Natural killer cell (primary cell): ENCODE data around the gene CIB1. TPM values are rescaled to one million over a fixed set of nuclear protein-coding genes. Genes with fewer than 3 reads are reported as not detected.

Source experiments
- ATAC-seq, 3 donors: fragments of 150-1000 bp in 2 of 3; fragments of 200-7000 bp in 1 of 3; cut with Tn5 transposase; 1 replicate in 1 of 3; 2 replicates in 2 of 3; pipeline ENCODE4 v1.10.0; 2021; ENCODE audit warnings: mild to moderate bottlenecking in 2 of 3, moderate library complexity in 2 of 3
- DNase-seq, 2 donors: peaks; one replicate each; pipeline versions ENCODE4 v3.0.0 to v3.0.0-alpha.2; 2013 to 2021; ENCODE audit warnings: mixed read lengths in 1 of 2
- H3K27ac ChIP-seq: one replicate; pipeline ENCODE4 v1.5.1; 2013; ENCODE audit warnings: mild to moderate bottlenecking, low read length
- H3K27me3 ChIP-seq: one replicate; pipeline ENCODE4 v1.6.1; 2013; ENCODE audit warnings: low read length; ENCODE audit not compliant: control insufficient read depth, insufficient read depth
- H3K36me3 ChIP-seq: one replicate; pipeline ENCODE4 v1.6.1; 2013; ENCODE audit warnings: low read length; ENCODE audit not compliant: control insufficient read depth, insufficient read depth
- H3K4me1 ChIP-seq: one replicate; pipeline ENCODE4 v1.6.1; 2013; ENCODE audit warnings: low read length; ENCODE audit not compliant: control insufficient read depth, insufficient read depth
- H3K4me3 ChIP-seq: one replicate; pipeline ENCODE4 v1.5.1; 2013; ENCODE audit warnings: low read length
- H3K9me3 ChIP-seq: one replicate; pipeline ENCODE4 v1.6.1; 2013; ENCODE audit warnings: low read length; ENCODE audit not compliant: control insufficient read depth, insufficient read depth
- H3K27ac Mint-ChIP-seq, 2 donors: one replicate each; pipeline ENCODE4 v1.8.0; 2022; ENCODE audit warnings: mild to moderate bottlenecking in 2 of 2, mixed read lengths in 2 of 2, moderate library complexity in 1 of 2
- H3K27me3 Mint-ChIP-seq, 2 donors: one replicate each; pipeline ENCODE4 v1.8.0; 2022; ENCODE audit warnings: low read depth in 2 of 2, mixed read lengths in 2 of 2
- H3K36me3 Mint-ChIP-seq: one replicate; pipeline ENCODE4 v1.8.0; 2022; ENCODE audit warnings: mixed read lengths
- H3K4me1 Mint-ChIP-seq, 2 donors: one replicate each; pipeline ENCODE4 v1.8.0; 2022; ENCODE audit warnings: mixed read lengths in 2 of 2
- H3K4me3 Mint-ChIP-seq: one replicate; pipeline ENCODE4 v1.8.0; 2022; ENCODE audit warnings: mild to moderate bottlenecking, moderate library complexity, mixed read lengths
- H3K9me3 Mint-ChIP-seq, 2 donors: one replicate each; pipeline ENCODE4 v1.8.0; 2022; ENCODE audit warnings: mixed read lengths in 2 of 2
- CTCF ChIP-seq: fragments of 200-600 bp; IDR thresholded peaks from one replicate; pipeline ENCODE4 v1.8.0; 2022; ENCODE audit warnings: antibody characterized with exemption
- WGBS: methylation state at CpG from one replicate; pipeline ENCODE4 v1.1.7; 2013; ENCODE audit warnings: missing lambda C conversion rate; ENCODE audit not compliant: insufficient coverage; 5-methylcytosine and 5-hydroxymethylcytosine counted together
- intact Hi-C: fragments of 100-400 bp; cut with micrococcal nuclease; formaldehyde crosslinking; loops from one replicate; pipeline ENCODE4 v1.14.2; 2022
- total RNA-seq, 4 donors: library from RNA; stranded (reverse); fragments of 120-200 nt in 1 of 4; gene quantifications; one replicate each; pipeline versions ENCODE4 v1.2.3 to v1.2.4, GENCODE V29; 2013 to 2022

The CIB1 gene
- total RNA-seq, 3 donors from 2014 or later (not counting 1 experiment from before 2014, with no cell fraction given): 136 to 209 (median 154) TPM

DNA sequence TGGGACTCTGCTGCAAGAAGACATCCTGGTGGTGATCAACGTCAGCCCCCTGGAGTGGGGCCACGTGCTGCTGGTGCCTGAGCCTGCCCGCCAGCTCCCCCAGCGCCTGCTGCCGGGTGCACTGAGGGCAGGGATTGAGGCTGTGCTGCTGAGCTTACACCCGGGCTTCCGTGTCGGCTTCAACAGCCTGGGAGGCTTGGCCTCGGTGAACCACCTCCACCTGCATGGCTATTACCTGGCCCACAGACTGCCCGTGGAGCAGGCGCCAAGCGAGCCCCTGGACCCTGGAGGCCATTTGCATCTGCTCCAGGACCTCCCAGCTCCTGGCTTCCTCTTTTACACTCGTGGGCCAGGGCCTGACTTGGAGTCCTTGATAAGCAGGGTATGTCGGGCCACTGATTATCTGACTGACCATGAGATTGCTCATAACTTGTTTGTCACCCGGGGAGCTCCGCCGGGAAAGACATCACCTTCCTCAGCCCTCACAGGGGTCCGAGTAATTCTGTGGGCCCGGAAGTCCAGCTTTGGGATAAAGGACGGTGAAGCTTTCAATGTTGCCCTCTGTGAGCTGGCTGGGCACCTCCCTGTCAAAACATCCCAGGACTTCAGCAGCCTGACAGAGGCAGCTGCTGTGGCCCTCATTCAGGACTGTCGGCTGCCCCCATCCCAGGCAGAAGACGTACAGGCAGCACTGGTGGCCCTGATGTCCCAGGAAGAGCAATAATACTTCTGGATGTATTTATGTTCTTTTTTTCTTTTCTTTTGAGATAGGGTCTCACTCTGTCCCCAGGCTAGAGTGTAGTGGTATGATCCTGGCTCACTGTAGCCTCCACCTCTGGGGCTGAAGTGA is 7.8 kb upstream of the CIB1 start:
- Histone ChIP-seq H3K9me3 (no peaks in the 10 kb centered on the region), H3K4me1 (no peaks in the 10 kb centered on the region), H3K36me3 (peaks cover 23% of the 10 kb centered on the region), H3K27me3 (no peaks in the 10 kb centered on the region), H3K4me3 (no peak overlapping the region), H3K27ac (no peak overlapping the region)
- Mint-ChIP-seq H3K4me1 (peaks cover 0 to 4% of the 10 kb centered on the region in 2 donors), H3K36me3 (no peaks in the 10 kb centered on the region), H3K9me3 (no peaks in the 10 kb centered on the region), H3K27ac (no peak overlapping the region), H3K27me3 (no peaks in the 10 kb centered on the region), H3K4me3 (no peak overlapping the region)
- DNase-seq (no peak), ATAC-seq (no peak)
- TF ChIP-seq CTCF: no peak
- intact Hi-C loops: no loop called here
- 91% methylated on average over 22 of the region's 22 CpGs for WGBS

- intact Hi-C loops: no loop called here
- no peak overlapping the region for H3K27ac ChIP-seq
- DNase-seq (no peak), ATAC-seq (no peak)
- Mint-ChIP-seq H3K4me1 (no peaks in the 10 kb centered on the region), H3K4me3 (no peak overlapping the region), H3K27ac (no peak overlapping the region), H3K27me3 (no peaks in the 10 kb centered on the region), H3K9me3 (no peaks in the 10 kb centered on the region), H3K36me3 (no peaks in the 10 kb centered on the region)
- WGBS: 84% methylated on average over 8 of the region's 8 CpGs
- no peaks in the 10 kb centered on the region for H3K27me3 ChIP-seq
- peaks cover 23% of the 10 kb centered on the region for H3K36me3 ChIP-seq
- no peak overlapping the region for H3K4me3 ChIP-seq
- H3K4me1 ChIP-seq: no peaks in the 10 kb centered on the region
- H3K9me3 ChIP-seq: no peaks in the 10 kb centered on the region
- TF ChIP-seq CTCF: no peak
These were observed 7.1 kb upstream of the CIB1 start for GRCh38 chr15:90240856-90241255.

GRCh38 chr15:90239371-90239770 is 5.6 kb upstream of the CIB1 start:
- no peak overlapping the region for H3K4me3 Mint-ChIP-seq
- H3K4me1 Mint-ChIP-seq: peaks cover 9% of the 10 kb centered on the region in 2 donors
- DNase-seq (no peak), ATAC-seq (no peak)
- no peak overlapping the region for H3K27ac ChIP-seq
- H3K4me3 ChIP-seq: no peak overlapping the region
- 100% methylated on average over 1 of the region's 3 CpGs for WGBS
- H3K27me3 ChIP-seq: no peaks in the 10 kb centered on the region
- intact Hi-C loops: loop anchor here (10.0 kb wide), 1 partner anchor 1615 kb away; the partner anchor contains the start of gene SLCO3A1
- peaks cover 23% of the 10 kb centered on the region for H3K36me3 ChIP-seq
- H3K9me3 ChIP-seq: no peaks in the 10 kb centered on the region
- H3K27me3 Mint-ChIP-seq: no peaks in the 10 kb centered on the region
- no peaks in the 10 kb centered on the region for H3K9me3 Mint-ChIP-seq
- TF ChIP-seq CTCF: no peak
- peaks cover 9% of the 10 kb centered on the region for H3K4me1 ChIP-seq
- no peaks in the 10 kb centered on the region for H3K36me3 Mint-ChIP-seq
- H3K27ac Mint-ChIP-seq: peak overlapping the region in 1 of 2 donors; percentile 35
